GM12878 (cell line): ENCODE results near the gene AQP7. TPM values are rescaled to one million over a fixed set of nuclear protein-coding genes. Genes with fewer than 3 reads are reported as not detected.

Source experiments
- ATAC-seq: fragments of 200-7000 bp; cut with Tn5 transposase; 3 replicates; pipeline ENCODE4 v1.9.1; 2020; ENCODE audit warnings: mild to moderate bottlenecking, moderate library complexity
- BruUV-seq: library from RNA; stranded (reverse); fragments of 400-500 nt; replicated peaks from 2 replicates; lab custom pipeline; 2021; lab: Mats Ljungman, UMichigan
- CTCF ChIA-PET: fragments of 300-600 bp; sonication (Branson Sonifier 250); formaldehyde crosslinking; extraction: SDS; loops from one replicate; lab custom pipeline; 2021; ENCODE audit warnings: inconsistent platforms; lab: Yijun Ruan, JAX
- POLR2A ChIA-PET: fragments of 350-600 bp; formaldehyde crosslinking; extraction: SDS; loops from one replicate; lab custom pipeline; 2021; ENCODE audit warnings: inconsistent platforms; lab: Charles Lee
- RAD21 ChIA-PET: fragments of 300-600 bp; sonication (Branson Sonifier 250); formaldehyde crosslinking; loops from one replicate; lab custom pipeline; 2023; ENCODE audit warnings: antibody characterized with exemption; ENCODE audit not compliant: unreplicated experiment; lab: Charles Lee
- SMC1A ChIA-PET: fragments of 300-600 bp; sonication (Branson Sonifier 250); formaldehyde crosslinking; loops from one replicate; lab custom pipeline; 2023; ENCODE audit not compliant: unreplicated experiment, uncharacterized antibody; lab: Charles Lee
- DNase-seq: peaks from one replicate; pipeline ENCODE4 v3.0.0-alpha.2; 2011; ENCODE audit warnings: low read depth, low spot score
- FAIRE-seq: peaks from 3 replicates; lab custom pipeline; 2011; peaks lifted over from hg19 to GRCh38; lab: Jason Lieb, UNC
- H2AFZ ChIP-seq: 2 replicates; pipeline ENCODE4 v1.6.0; 2011; ENCODE audit warnings: low read depth, low read length, control low read depth; ENCODE audit not compliant: control insufficient read depth
- H3K27ac ChIP-seq: 2 replicates; pipeline ENCODE4 v1.5.1; 2011; ENCODE audit warnings: control low read depth; ENCODE audit not compliant: control insufficient read depth, insufficient read depth
- H3K27me3 ChIP-seq, 2 experiments: replicated peaks in 1 of 2; 2 replicates each; pipeline versions ENCODE4 v1.6.0 to v1.6.1; 2011; ENCODE audit warnings: low read length in 1 of 2; ENCODE audit not compliant: control insufficient read depth in 2 of 2, insufficient read depth in 2 of 2
- H3K36me3 ChIP-seq, 2 experiments: 2 replicates each; pipeline ENCODE4 v1.5.1; 2011; ENCODE audit warnings: low read length in 1 of 2; ENCODE audit not compliant: control insufficient read depth in 2 of 2, insufficient read depth in 2 of 2
- H3K4me1 ChIP-seq: 2 replicates; pipeline ENCODE4 v1.6.1; 2011; ENCODE audit warnings: mild to moderate bottlenecking, low read length, moderate library complexity, mixed read lengths; ENCODE audit not compliant: control insufficient read depth, insufficient read depth
- H3K4me2 ChIP-seq: 2 replicates; pipeline ENCODE4 v1.6.0; 2011; ENCODE audit warnings: control low read depth; ENCODE audit not compliant: control insufficient read depth, insufficient read depth
- H3K4me3 ChIP-seq: fragments of 200-600 bp; sonication (generic); 2 replicates; pipeline ENCODE4 v1.5.1; 2016
- H3K79me2 ChIP-seq: 2 replicates; pipeline ENCODE4 v1.6.0; 2011; ENCODE audit warnings: low read length; ENCODE audit not compliant: control insufficient read depth, insufficient read depth
- H3K9ac ChIP-seq: 2 replicates; pipeline ENCODE4 v1.8.0; 2011; ENCODE audit warnings: low read length, control low read depth, mixed read lengths; ENCODE audit not compliant: control insufficient read depth, insufficient read depth
- H3K9me3 ChIP-seq: replicated peaks from 3 replicates; pipeline ENCODE4 v1.5.1; 2011; ENCODE audit warnings: mild to moderate bottlenecking, low read length; ENCODE audit not compliant: control insufficient read depth, insufficient read depth
- H4K20me1 ChIP-seq: 2 replicates; pipeline ENCODE4 v1.6.0; 2011; ENCODE audit not compliant: control insufficient read depth, insufficient read depth
- BCL11A ChIP-seq: IDR thresholded peaks from 2 replicates; pipeline ENCODE4 v1.6.1; 2011; ENCODE audit warnings: low read depth, low read length
- BRCA1 ChIP-seq: IDR thresholded peaks from 2 replicates; pipeline ENCODE4 v1.6.1; 2011; ENCODE audit warnings: low read depth, low read length, improper control_type of control experiment
- CREB1 ChIP-seq: IDR thresholded peaks from 2 replicates; pipeline ENCODE4 v1.6.1; 2012; ENCODE audit warnings: low read depth, mild to moderate bottlenecking, inconsistent platforms
- E2F8 ChIP-seq: fragments of 450-650 bp; IDR thresholded peaks from 2 replicates; pipeline ENCODE4 v1.6.1; 2018; ENCODE audit warnings: mild to moderate bottlenecking, low read depth, moderate library complexity; ENCODE audit not compliant: partially characterized antibody
- EGR1 ChIP-seq, 2 experiments: IDR thresholded peaks; 1 replicate in 1 of 2; 2 replicates in 1 of 2; pipeline ENCODE4 v1.6.1; 2011 to 2012; ENCODE audit warnings: low read depth in 2 of 2, low read length in 2 of 2, borderline replicate concordance in 1 of 2, mild to moderate bottlenecking in 1 of 2, moderate library complexity in 1 of 2
- ESRRA ChIP-seq: IDR thresholded peaks from 2 replicates; pipeline ENCODE4 v1.6.1; 2012; ENCODE audit warnings: mild to moderate bottlenecking, low read length, improper control_type of control experiment
- FOXK2 ChIP-seq: fragments of 450-650 bp; IDR thresholded peaks from 2 replicates; pipeline ENCODE4 v1.6.1; 2017; ENCODE audit warnings: mild to moderate bottlenecking, moderate library complexity
- IKZF2 ChIP-seq, 2 experiments: fragments of 450-650 bp; IDR thresholded peaks; 2 replicates each; pipeline ENCODE4 v1.6.1; 2017; ENCODE audit warnings: mild to moderate bottlenecking in 2 of 2, moderate library complexity in 2 of 2
- MTA2 ChIP-seq: fragments of 450-650 bp; IDR thresholded peaks from 2 replicates; pipeline ENCODE4 v1.6.1; 2016; ENCODE audit warnings: low read depth, mild to moderate bottlenecking, moderate library complexity
- NFXL1 ChIP-seq: fragments of 450-650 bp; IDR thresholded peaks from 2 replicates; pipeline ENCODE4 v1.6.1; 2017; ENCODE audit warnings: antibody characterized with exemption, mild to moderate bottlenecking, borderline replicate concordance
- NR2F1 ChIP-seq: fragments of 450-650 bp; conservative IDR thresholded peaks from 2 replicates; pipeline ENCODE4 v1.6.1; 2017; ENCODE audit warnings: mild to moderate bottlenecking
- RBBP5 ChIP-seq: fragments of 200-600 bp; sonication (generic); conservative IDR thresholded peaks from 2 replicates; pipeline ENCODE4 v1.6.1; 2016
- RUNX3 ChIP-seq: IDR thresholded peaks from 2 replicates; pipeline ENCODE4 v1.6.1; 2012; ENCODE audit warnings: low read length, inconsistent platforms
- SIN3A ChIP-seq: IDR thresholded peaks from 2 replicates; pipeline ENCODE4 v1.6.1; 2012; ENCODE audit warnings: low read depth, low read length, improper control_type of control experiment
- SMAD5 ChIP-seq: IDR thresholded peaks from 2 replicates; pipeline ENCODE4 v1.6.1; 2016; ENCODE audit warnings: antibody characterized with exemption, low read depth
- TBL1XR1 ChIP-seq: IDR thresholded peaks from 2 replicates; pipeline ENCODE4 v1.6.1; 2012; ENCODE audit warnings: low read depth, low read length, improper control_type of control experiment
- TCF3 ChIP-seq: IDR thresholded peaks from 2 replicates; pipeline ENCODE4 v1.6.1; 2012; ENCODE audit warnings: low read depth, mild to moderate bottlenecking, low read length, borderline replicate concordance; ENCODE audit not compliant: insufficient read depth
- ZSCAN29 ChIP-seq: fragments of 450-650 bp; IDR thresholded peaks from 2 replicates; pipeline ENCODE4 v1.6.1; 2017; ENCODE audit warnings: mild to moderate bottlenecking, moderate library complexity
- WGBS: methylation state at CpG from one replicate; pipeline ENCODE4 v1.1.6; 2016; ENCODE audit warnings: low lambda C conversion rate; ENCODE audit not compliant: insufficient replicate concordance, insufficient coverage; ENCODE audit errors: missing lambda C conversion rate; 5-methylcytosine and 5-hydroxymethylcytosine counted together
- in situ Hi-C: fragments of 300-500 bp; cut with MboI; formaldehyde crosslinking; loops from 9 replicates; pipeline ENCODE4 v1.14.3; 2018; ENCODE audit warnings: mixed read lengths
- intact Hi-C: fragments of 100-400 bp; cut with micrococcal nuclease; formaldehyde crosslinking; loops from one replicate; pipeline ENCODE4 v1.14.2; 2022; ENCODE audit not compliant: unreplicated experiment
- polyA plus RNA-seq, 11 experiments: library from polyadenylated mRNA; depleted of rRNA in 4 of 11; unstranded in 6 of 11; stranded (reverse) in 5 of 11; fragments of >200 nt; fragmentation: Nextera tagmentation in 4 of 11; fragmentation: Illumina TruSeq in 1 of 11; extraction: Ambion mirVana in 4 of 11; extraction: Trizol in 1 of 11; gene quantifications; 1 replicate in 1 of 11; 2 replicates in 10 of 11; pipeline versions ENCODE4 v1.2.1 to v1.2.3, GENCODE V29; 2011 to 2016; ENCODE audit warnings: inconsistent platforms in 2 of 11, missing spikeins in 2 of 11, low read depth in 1 of 11
- total RNA-seq, 4 experiments: library from RNA; depleted of rRNA in 3 of 4; stranded (reverse); fragments of >200 nt in 3 of 4; fragmentation: Illumina TruSeq in 1 of 4; extraction: Trizol in 1 of 4; gene quantifications; 2 replicates each; pipeline versions ENCODE4 v1.2.1 to v1.2.3, GENCODE V29; 2013 to 2021
- TF ChIP-seq, protein P1 (sequence below): IDR thresholded peaks from 2 replicates; pipeline ENCODE4 v1.6.1; 2012; ENCODE audit warnings: mild to moderate bottlenecking, low read depth, low read length
- TF ChIP-seq, protein P2 (sequence below): IDR thresholded peaks from 2 replicates; pipeline ENCODE4 v1.6.1; 2012; ENCODE audit warnings: low read depth, low read length, improper control_type of control experiment

Gene AQP7
- total and polyA plus RNA-seq, 10 of the 15 experiments (the other 5 are each of a cell fraction or from before 2014, with no cell fraction given) = 0.04 to 0.18 (median 0.04) TPM; not detected in 7

DNA sequence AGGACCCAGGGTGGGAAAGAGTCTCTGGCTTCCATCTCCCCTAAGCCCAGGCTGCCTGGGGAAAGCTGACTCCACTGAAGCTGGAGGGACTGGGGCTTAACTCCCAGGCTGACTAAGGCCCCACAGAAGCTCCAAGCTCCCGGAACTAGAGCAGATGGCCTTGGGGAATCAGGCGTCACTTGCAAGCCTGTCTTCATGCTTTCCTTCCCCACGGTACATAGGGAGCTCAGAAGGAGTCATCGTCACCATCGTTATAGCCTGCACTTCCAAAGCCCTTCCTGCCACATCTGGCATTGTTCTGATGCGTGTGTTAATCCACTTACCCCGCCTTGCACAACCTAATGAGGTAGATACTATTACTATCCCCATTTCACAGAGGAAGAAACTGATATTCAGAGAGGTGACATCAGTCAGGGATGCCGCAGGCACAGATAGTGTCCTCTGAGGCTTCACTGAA is 33.5 kb upstream of the AQP7 start:
- H3K4me3 ChIP-seq = no peak overlapping the region
- peaks cover 5 to 6% of the 10 kb centered on the region in 2 experiments for H3K27me3 ChIP-seq
- no peaks in the 10 kb centered on the region; the same call in 1 of the 2 replicates for H3K4me1 ChIP-seq
- no TSS peak for BruUV-seq
- no peak for DNase-seq
- POLR2A ChIA-PET = no interaction called here
- no peaks in the 10 kb centered on the region for H3K9me3 ChIP-seq
- intact Hi-C loops = no loop called here
- SMC1A ChIA-PET = no interaction called here
- no peak overlapping the region for H3K9ac ChIP-seq
- CTCF ChIA-PET = interaction anchor here (1.6 kb wide), 2 partner anchors 12 to 22 kb away, joined by 4 to 6 read pairs; partner anchors contain the start of gene AQP3
- no peaks in the 10 kb centered on the region for H4K20me1 ChIP-seq
- H3K27ac ChIP-seq = no peak overlapping the region
- in situ Hi-C loops = no loop called here
- no peaks in the 10 kb centered on the region for H3K79me2 ChIP-seq
- no peak for TF ChIP-seq IKZF2 (IDR thresholded peaks at IDR 0.05)
- TF ChIP-seq MTA2 = no peak
- TF ChIP-seq NFXL1 = no peak
- no peak for TF ChIP-seq ZSCAN29
- no peak for TF ChIP-seq TBL1XR1
- no peak for TF ChIP-seq BCL11A
- TF ChIP-seq SMAD5 = no peak
- no peak for TF ChIP-seq ESRRA
- no peak for TF ChIP-seq SIN3A
- TF ChIP-seq, protein P1, sequence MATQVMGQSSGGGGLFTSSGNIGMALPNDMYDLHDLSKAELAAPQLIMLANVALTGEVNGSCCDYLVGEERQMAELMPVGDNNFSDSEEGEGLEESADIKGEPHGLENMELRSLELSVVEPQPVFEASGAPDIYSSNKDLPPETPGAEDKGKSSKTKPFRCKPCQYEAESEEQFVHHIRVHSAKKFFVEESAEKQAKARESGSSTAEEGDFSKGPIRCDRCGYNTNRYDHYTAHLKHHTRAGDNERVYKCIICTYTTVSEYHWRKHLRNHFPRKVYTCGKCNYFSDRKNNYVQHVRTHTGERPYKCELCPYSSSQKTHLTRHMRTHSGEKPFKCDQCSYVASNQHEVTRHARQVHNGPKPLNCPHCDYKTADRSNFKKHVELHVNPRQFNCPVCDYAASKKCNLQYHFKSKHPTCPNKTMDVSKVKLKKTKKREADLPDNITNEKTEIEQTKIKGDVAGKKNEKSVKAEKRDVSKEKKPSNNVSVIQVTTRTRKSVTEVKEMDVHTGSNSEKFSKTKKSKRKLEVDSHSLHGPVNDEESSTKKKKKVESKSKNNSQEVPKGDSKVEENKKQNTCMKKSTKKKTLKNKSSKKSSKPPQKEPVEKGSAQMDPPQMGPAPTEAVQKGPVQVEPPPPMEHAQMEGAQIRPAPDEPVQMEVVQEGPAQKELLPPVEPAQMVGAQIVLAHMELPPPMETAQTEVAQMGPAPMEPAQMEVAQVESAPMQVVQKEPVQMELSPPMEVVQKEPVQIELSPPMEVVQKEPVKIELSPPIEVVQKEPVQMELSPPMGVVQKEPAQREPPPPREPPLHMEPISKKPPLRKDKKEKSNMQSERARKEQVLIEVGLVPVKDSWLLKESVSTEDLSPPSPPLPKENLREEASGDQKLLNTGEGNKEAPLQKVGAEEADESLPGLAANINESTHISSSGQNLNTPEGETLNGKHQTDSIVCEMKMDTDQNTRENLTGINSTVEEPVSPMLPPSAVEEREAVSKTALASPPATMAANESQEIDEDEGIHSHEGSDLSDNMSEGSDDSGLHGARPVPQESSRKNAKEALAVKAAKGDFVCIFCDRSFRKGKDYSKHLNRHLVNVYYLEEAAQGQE = no peak
- no peak for TF ChIP-seq RBBP5
- TF ChIP-seq RUNX3 = no peak
- no peak for TF ChIP-seq TCF3
- TF ChIP-seq EGR1 (IDR thresholded peaks at IDR 0.05; ENCODE audit: borderline replicate concordance in 1 of 2, low read depth in 2 of 2, low read length in 2 of 2) = no peak
- no peak for TF ChIP-seq BRCA1
- TF ChIP-seq NR2F1 = no peak
- TF ChIP-seq, protein P2, sequence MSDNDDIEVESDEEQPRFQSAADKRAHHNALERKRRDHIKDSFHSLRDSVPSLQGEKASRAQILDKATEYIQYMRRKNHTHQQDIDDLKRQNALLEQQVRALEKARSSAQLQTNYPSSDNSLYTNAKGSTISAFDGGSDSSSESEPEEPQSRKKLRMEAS = no peak
- TF ChIP-seq FOXK2 = no peak
- TF ChIP-seq CREB1 = no peak
- no peak for TF ChIP-seq E2F8
- FAIRE-seq = no peak
- no peak for ATAC-seq
- RAD21 ChIA-PET = no interaction called here
- H3K4me2 ChIP-seq = no peak overlapping the region
- H3K36me3 ChIP-seq = no peaks in the 10 kb centered on the region
- 47% methylated on average over 8 of the region's 8 CpGs for whole genome bisulfite sequencing
- H2AFZ ChIP-seq = no peak overlapping the region
